ENCODE measurements around the gene EIF2S3B.
"Not testable (repeated sequence)": the region's sequence is repeated elsewhere in the genome, so short reads cannot be mapped to it uniquely, and the experiment has no call there.

EIF2S3B gene

GRCh38 chr12:10505620-10506019, at the start of gene EIF2S3B:
Gene EIF2S3B (plus strand): TSS chr12:10505890. CDS start chr12:10505903, 13 bp downstream.
- DNase-seq, result no peak

GRCh38 chr12:10456856-10457255, 48.8 kb upstream of the EIF2S3B start:
- no peak for DNase-seq

- DNase-seq, result no peak
These were observed 47.9 kb upstream of the EIF2S3B start for GRCh38 chr12:10457760-10458159.

GRCh38 chr12:10466311-10466710, 39.4 kb upstream of the EIF2S3B start:
- DNase-seq, result no peak

- no peak for DNase-seq
These were observed 36.0 kb upstream of the EIF2S3B start for GRCh38 chr12:10469701-10470100.

GRCh38 chr12:10472808-10473207, 32.9 kb upstream of the EIF2S3B start:
- DNase-seq, result not testable (repeated sequence)

GRCh38 chr12:10481901-10482300, 23.8 kb upstream of the EIF2S3B start:
- DNase-seq, result not testable (repeated sequence)

GRCh38 chr12:10487328-10487727, 18.4 kb upstream of the EIF2S3B start:
- DNase-seq, result not testable (repeated sequence)

- no peak for DNase-seq
These were observed 13.9 kb upstream of the EIF2S3B start for GRCh38 chr12:10491766-10492165.

- DNase-seq, result no peak
These were observed 8.1 kb upstream of the EIF2S3B start for GRCh38 chr12:10497602-10498001.

GRCh38 chr12:10498042-10498441, 7.6 kb upstream of the EIF2S3B start:
- no peak for DNase-seq

GRCh38 chr12:10501030-10501429, 4.7 kb upstream of the EIF2S3B start:
- no peak for DNase-seq

- DNase-seq, result no peak
These were observed 2.2 kb upstream of the EIF2S3B start for GRCh38 chr12:10503460-10503859.

GRCh38 chr12:10511756-10512355, 6.2 kb downstream of the EIF2S3B start:
- no peak for DNase-seq

GRCh38 chr12:10512798-10513197, 7.1 kb downstream of the EIF2S3B start:
- no peak for DNase-seq

- no peak for DNase-seq
These were observed 15.9 kb downstream of the EIF2S3B start for GRCh38 chr12:10521555-10521954.

- no peak for DNase-seq
These were observed 22.7 kb downstream of the EIF2S3B start for GRCh38 chr12:10528174-10528953.

- no peak for DNase-seq
These were observed 23.9 kb downstream of the EIF2S3B start for GRCh38 chr12:10529603-10530002.

GRCh38 chr12:10537721-10538120, 32.0 kb downstream of the EIF2S3B start:
- no peak for DNase-seq

GRCh38 chr12:10540776-10541205, 35.1 kb downstream of the EIF2S3B start:
- DNase-seq, result no peak

GRCh38 chr12:10543499-10543898, 37.8 kb downstream of the EIF2S3B start:
- DNase-seq, result no peak

GRCh38 chr12:10551375-10551774, 45.7 kb downstream of the EIF2S3B start:
- no peak for DNase-seq

GRCh38 chr12:10553148-10553547, 47.5 kb downstream of the EIF2S3B start:
- DNase-seq, result no peak

GRCh38 chr12:10554228-10554755, 48.6 kb downstream of the EIF2S3B start:
- no peak for DNase-seq
